Measurements from ENCODE around the gene AATF.

The AATF gene

GRCh38 chr17:36944553-36944952 lies 4.2 kb upstream of the AATF start:
- H3K4me1 ChIP-seq (ENCODE audit: insufficient read depth, low read length): peaks cover 11% of the 10 kb centered on the region
- H3K4me3 ChIP-seq (ENCODE audit: low read depth in 1 of 2, low read length in 2 of 2): no peak overlapping the region
- peaks cover 75 to 78% of the 10 kb centered on the region in 2 donors for H3K27me3 ChIP-seq (ENCODE audit: control insufficient read depth in 1 of 2, insufficient read depth in 2 of 2, low read length in 2 of 2)
- H3K9me3 ChIP-seq (ENCODE audit: low read length): no peaks in the 10 kb centered on the region
- no peak overlapping the region for H3K27ac ChIP-seq (ENCODE audit: low read depth, low read length)
- no peaks in the 10 kb centered on the region for H3K36me3 ChIP-seq (ENCODE audit: insufficient read depth, low read length)
- H3K9ac ChIP-seq (ENCODE audit: low read length): no peak overlapping the region

- no peaks in the 10 kb centered on the region for H3K9me3 ChIP-seq (ENCODE audit: low read length)
- H3K27me3 ChIP-seq (ENCODE audit: control insufficient read depth in 1 of 2, insufficient read depth in 2 of 2, low read length in 2 of 2): peaks cover 71 to 74% of the 10 kb centered on the region in 2 donors
- no peak overlapping the region for H3K9ac ChIP-seq (ENCODE audit: low read length)
- H3K4me1 ChIP-seq (ENCODE audit: insufficient read depth, low read length): peaks cover 17% of the 10 kb centered on the region
- H3K27ac ChIP-seq (ENCODE audit: low read depth, low read length): no peak overlapping the region
- no peak overlapping the region for H3K4me3 ChIP-seq (ENCODE audit: low read depth in 1 of 2, low read length in 2 of 2)
- H3K36me3 ChIP-seq (ENCODE audit: insufficient read depth, low read length): no peaks in the 10 kb centered on the region
These were observed 3.6 kb upstream of the AATF start for GRCh38 chr17:36945140-36945539.

- no peak overlapping the region for H3K9ac ChIP-seq (ENCODE audit: low read length)
- peaks cover 61 to 64% of the 10 kb centered on the region in 2 donors for H3K27me3 ChIP-seq (ENCODE audit: control insufficient read depth in 1 of 2, insufficient read depth in 2 of 2, low read length in 2 of 2)
- no peak overlapping the region for H3K4me3 ChIP-seq (ENCODE audit: low read depth in 1 of 2, low read length in 2 of 2)
- peaks cover 3% of the 10 kb centered on the region for H3K36me3 ChIP-seq (ENCODE audit: insufficient read depth, low read length)
- H3K9me3 ChIP-seq (ENCODE audit: low read length): no peaks in the 10 kb centered on the region
- peaks cover 23% of the 10 kb centered on the region for H3K4me1 ChIP-seq (ENCODE audit: insufficient read depth, low read length)
- H3K27ac ChIP-seq (ENCODE audit: low read depth, low read length): no peak overlapping the region
These were observed 2.6 kb upstream of the AATF start for GRCh38 chr17:36945959-36946725.

- Histone ChIP-seq H3K36me3 (ENCODE audit: insufficient read depth, low read length) (peaks cover 3% of the 10 kb centered on the region), H3K4me1 (ENCODE audit: insufficient read depth, low read length) (peaks cover 23% of the 10 kb centered on the region), H3K27ac (ENCODE audit: low read depth, low read length) (no peak overlapping the region), H3K4me3 (ENCODE audit: low read depth in 1 of 2, low read length in 2 of 2) (no peak overlapping the region), H3K27me3 (ENCODE audit: control insufficient read depth in 1 of 2, insufficient read depth in 2 of 2, low read length in 2 of 2) (peaks cover 56 to 58% of the 10 kb centered on the region in 2 donors), H3K9me3 (ENCODE audit: low read length) (no peaks in the 10 kb centered on the region), H3K9ac (ENCODE audit: low read length) (no peak overlapping the region)
These were observed 2.0 kb upstream of the AATF start for GRCh38 chr17:36946726-36947091.

- peaks cover 8% of the 10 kb centered on the region for H3K36me3 ChIP-seq (ENCODE audit: insufficient read depth, low read length)
- peaks cover 43 to 44% of the 10 kb centered on the region in 2 donors for H3K27me3 ChIP-seq (ENCODE audit: control insufficient read depth in 1 of 2, insufficient read depth in 2 of 2, low read length in 2 of 2)
- H3K27ac ChIP-seq (ENCODE audit: low read depth, low read length): peak overlapping the region; percentile 83
- H3K9ac ChIP-seq (ENCODE audit: low read length): no peak overlapping the region
- peak overlapping the region; percentile 51 to 79 for H3K4me3 ChIP-seq (ENCODE audit: low read depth in 1 of 2, low read length in 2 of 2)
- peaks cover 23% of the 10 kb centered on the region for H3K4me1 ChIP-seq (ENCODE audit: insufficient read depth, low read length)
- no peaks in the 10 kb centered on the region for H3K9me3 ChIP-seq (ENCODE audit: low read length)
These were observed 635 bp upstream of the AATF start for GRCh38 chr17:36947922-36948716.

GRCh38 chr17:36949461-36949927 lies 740 bp downstream of the AATF start:
- H3K4me1 ChIP-seq (ENCODE audit: insufficient read depth, low read length): peaks cover 23% of the 10 kb centered on the region
- H3K4me3 ChIP-seq (ENCODE audit: low read depth in 1 of 2, low read length in 2 of 2): peak overlapping the region; percentile 51 to 79
- no peaks in the 10 kb centered on the region for H3K9me3 ChIP-seq (ENCODE audit: low read length)
- H3K36me3 ChIP-seq (ENCODE audit: insufficient read depth, low read length): peaks cover 22% of the 10 kb centered on the region
- H3K27ac ChIP-seq (ENCODE audit: low read depth, low read length): peak overlapping the region; percentile 83
- H3K27me3 ChIP-seq (ENCODE audit: control insufficient read depth in 1 of 2, insufficient read depth in 2 of 2, low read length in 2 of 2): peaks cover 29 to 30% of the 10 kb centered on the region in 2 donors
- peak overlapping the region; percentile 21 for H3K9ac ChIP-seq (ENCODE audit: low read length)

GRCh38 chr17:36950027-36950426 lies 1.3 kb downstream of the AATF start:
- H3K27ac ChIP-seq (ENCODE audit: low read depth, low read length): no peak overlapping the region
- no peaks in the 10 kb centered on the region for H3K9me3 ChIP-seq (ENCODE audit: low read length)
- peaks cover 23% of the 10 kb centered on the region for H3K4me1 ChIP-seq (ENCODE audit: insufficient read depth, low read length)
- peak overlapping the region in 1 of 2 donors; percentile 79 for H3K4me3 ChIP-seq (ENCODE audit: low read depth in 1 of 2, low read length in 2 of 2)
- peaks cover 24 to 25% of the 10 kb centered on the region in 2 donors for H3K27me3 ChIP-seq (ENCODE audit: control insufficient read depth in 1 of 2, insufficient read depth in 2 of 2, low read length in 2 of 2)
- peaks cover 25% of the 10 kb centered on the region for H3K36me3 ChIP-seq (ENCODE audit: insufficient read depth, low read length)
- H3K9ac ChIP-seq (ENCODE audit: low read length): peak overlapping the region; percentile 21

GRCh38 chr17:36951084-36951789 lies 2.5 kb downstream of the AATF start:
- Histone ChIP-seq H3K4me1 (ENCODE audit: insufficient read depth, low read length) (peaks cover 23% of the 10 kb centered on the region), H3K4me3 (ENCODE audit: low read depth in 1 of 2, low read length in 2 of 2) (no peak overlapping the region), H3K9ac (ENCODE audit: low read length) (no peak overlapping the region), H3K36me3 (ENCODE audit: insufficient read depth, low read length) (peaks cover 35% of the 10 kb centered on the region), H3K27ac (ENCODE audit: low read depth, low read length) (no peak overlapping the region), H3K9me3 (ENCODE audit: low read length) (no peaks in the 10 kb centered on the region), H3K27me3 (ENCODE audit: control insufficient read depth in 1 of 2, insufficient read depth in 2 of 2, low read length in 2 of 2) (peaks cover 11 to 15% of the 10 kb centered on the region in 2 donors)

GRCh38 chr17:36971508-36971907 lies 22.8 kb downstream of the AATF start:
- no peaks in the 10 kb centered on the region for H3K27me3 ChIP-seq (ENCODE audit: control insufficient read depth in 1 of 2, insufficient read depth in 2 of 2, low read length in 2 of 2)
- H3K27ac ChIP-seq (ENCODE audit: low read depth, low read length): no peak overlapping the region
- H3K9ac ChIP-seq (ENCODE audit: low read length): no peak overlapping the region
- H3K4me1 ChIP-seq (ENCODE audit: insufficient read depth, low read length): no peaks in the 10 kb centered on the region
- H3K9me3 ChIP-seq (ENCODE audit: low read length): no peaks in the 10 kb centered on the region
- no peak overlapping the region for H3K4me3 ChIP-seq (ENCODE audit: low read depth in 1 of 2, low read length in 2 of 2)
- peaks cover 12% of the 10 kb centered on the region for H3K36me3 ChIP-seq (ENCODE audit: insufficient read depth, low read length)

GRCh38 chr17:36972186-36972700 lies 23.5 kb downstream of the AATF start:
- Histone ChIP-seq H3K4me1 (ENCODE audit: insufficient read depth, low read length) (no peaks in the 10 kb centered on the region), H3K27me3 (ENCODE audit: control insufficient read depth in 1 of 2, insufficient read depth in 2 of 2, low read length in 2 of 2) (no peaks in the 10 kb centered on the region), H3K4me3 (ENCODE audit: low read depth in 1 of 2, low read length in 2 of 2) (no peak overlapping the region), H3K36me3 (ENCODE audit: insufficient read depth, low read length) (peaks cover 12% of the 10 kb centered on the region), H3K9ac (ENCODE audit: low read length) (no peak overlapping the region), H3K27ac (ENCODE audit: low read depth, low read length) (no peak overlapping the region), H3K9me3 (ENCODE audit: low read length) (no peaks in the 10 kb centered on the region)

GRCh38 chr17:36972905-36973304 lies 24.2 kb downstream of the AATF start:
- no peak overlapping the region for H3K9ac ChIP-seq (ENCODE audit: low read length)
- no peaks in the 10 kb centered on the region for H3K27me3 ChIP-seq (ENCODE audit: control insufficient read depth in 1 of 2, insufficient read depth in 2 of 2, low read length in 2 of 2)
- no peak overlapping the region for H3K4me3 ChIP-seq (ENCODE audit: low read depth in 1 of 2, low read length in 2 of 2)
- no peaks in the 10 kb centered on the region for H3K4me1 ChIP-seq (ENCODE audit: insufficient read depth, low read length)
- no peak overlapping the region for H3K27ac ChIP-seq (ENCODE audit: low read depth, low read length)
- H3K36me3 ChIP-seq (ENCODE audit: insufficient read depth, low read length): peaks cover 12% of the 10 kb centered on the region
- H3K9me3 ChIP-seq (ENCODE audit: low read length): no peaks in the 10 kb centered on the region

Measured in muscle layer of colon (tissue), 2 donors.